ENCODE data around the gene C10orf71.

Gene C10orf71

DNA sequence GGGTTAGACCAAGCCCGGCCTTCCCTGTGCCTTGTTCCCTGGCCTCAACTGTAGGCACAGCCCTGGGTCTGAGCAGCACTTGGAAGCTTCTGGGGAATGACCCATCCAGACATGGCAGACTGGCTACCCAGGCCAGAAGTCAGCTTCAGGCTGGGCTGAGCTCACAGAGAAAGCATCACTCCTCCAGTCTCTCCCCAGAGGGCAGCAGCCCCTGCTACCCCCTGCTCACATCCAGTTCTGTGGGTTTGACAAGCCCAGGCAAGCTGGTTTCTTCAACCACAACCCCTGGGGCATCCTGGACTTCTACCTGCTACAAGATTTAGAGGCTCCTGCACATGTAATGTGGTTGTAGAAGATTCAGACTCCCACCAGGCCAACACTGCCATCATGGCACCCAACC, 9.0 kb downstream of the C10orf71 start:
- Histone ChIP-seq H3K36me3 (no peaks in the 10 kb centered on the region), H3K9me3 (no peaks in the 10 kb centered on the region), H3K27me3 (no peaks in the 10 kb centered on the region), H3K4me1 (peaks cover under 1% of the 10 kb centered on the region; the same call in 1 of the 2 replicates), H3K4me3 (ENCODE audit: low read depth, low read length) (no peak overlapping the region)
- TF ChIP-seq, protein P1, sequence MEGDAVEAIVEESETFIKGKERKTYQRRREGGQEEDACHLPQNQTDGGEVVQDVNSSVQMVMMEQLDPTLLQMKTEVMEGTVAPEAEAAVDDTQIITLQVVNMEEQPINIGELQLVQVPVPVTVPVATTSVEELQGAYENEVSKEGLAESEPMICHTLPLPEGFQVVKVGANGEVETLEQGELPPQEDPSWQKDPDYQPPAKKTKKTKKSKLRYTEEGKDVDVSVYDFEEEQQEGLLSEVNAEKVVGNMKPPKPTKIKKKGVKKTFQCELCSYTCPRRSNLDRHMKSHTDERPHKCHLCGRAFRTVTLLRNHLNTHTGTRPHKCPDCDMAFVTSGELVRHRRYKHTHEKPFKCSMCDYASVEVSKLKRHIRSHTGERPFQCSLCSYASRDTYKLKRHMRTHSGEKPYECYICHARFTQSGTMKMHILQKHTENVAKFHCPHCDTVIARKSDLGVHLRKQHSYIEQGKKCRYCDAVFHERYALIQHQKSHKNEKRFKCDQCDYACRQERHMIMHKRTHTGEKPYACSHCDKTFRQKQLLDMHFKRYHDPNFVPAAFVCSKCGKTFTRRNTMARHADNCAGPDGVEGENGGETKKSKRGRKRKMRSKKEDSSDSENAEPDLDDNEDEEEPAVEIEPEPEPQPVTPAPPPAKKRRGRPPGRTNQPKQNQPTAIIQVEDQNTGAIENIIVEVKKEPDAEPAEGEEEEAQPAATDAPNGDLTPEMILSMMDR (IDR thresholded peaks at IDR 0.05; ENCODE audit: low read depth, low read length): no peak
- no peak for DNase-seq

DNA sequence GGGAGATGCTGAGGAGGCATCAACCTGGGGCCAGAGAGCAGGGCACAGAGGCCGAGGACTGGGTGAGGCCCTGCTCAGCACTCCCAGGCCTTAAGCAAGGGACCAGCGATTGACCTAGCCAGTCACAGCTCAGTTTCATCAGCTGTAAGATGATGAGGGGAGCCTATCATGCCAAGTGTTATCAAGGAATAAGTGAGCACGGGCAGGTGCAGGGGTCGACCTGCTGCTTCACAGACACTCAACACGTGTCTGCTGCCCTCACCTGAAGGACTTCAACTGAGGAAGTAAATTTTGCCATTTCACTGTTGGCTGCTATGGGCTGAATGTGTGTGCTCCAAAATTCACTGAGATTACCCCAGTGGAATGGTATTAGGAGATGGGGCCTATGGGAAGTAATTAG, 9.9 kb downstream of the C10orf71 start:
- TF ChIP-seq, protein P1 (IDR thresholded peaks at IDR 0.05; ENCODE audit: low read depth, low read length): no peak
- no peak overlapping the region for H3K4me3 ChIP-seq (ENCODE audit: low read depth, low read length)
- no peaks in the 10 kb centered on the region for H3K36me3 ChIP-seq
- H3K4me1 ChIP-seq: peaks cover 3% of the 10 kb centered on the region; the same call in 1 of the 2 replicates
- H3K27me3 ChIP-seq: no peaks in the 10 kb centered on the region
- DNase-seq: no peak
- H3K9me3 ChIP-seq: no peaks in the 10 kb centered on the region

DNA sequence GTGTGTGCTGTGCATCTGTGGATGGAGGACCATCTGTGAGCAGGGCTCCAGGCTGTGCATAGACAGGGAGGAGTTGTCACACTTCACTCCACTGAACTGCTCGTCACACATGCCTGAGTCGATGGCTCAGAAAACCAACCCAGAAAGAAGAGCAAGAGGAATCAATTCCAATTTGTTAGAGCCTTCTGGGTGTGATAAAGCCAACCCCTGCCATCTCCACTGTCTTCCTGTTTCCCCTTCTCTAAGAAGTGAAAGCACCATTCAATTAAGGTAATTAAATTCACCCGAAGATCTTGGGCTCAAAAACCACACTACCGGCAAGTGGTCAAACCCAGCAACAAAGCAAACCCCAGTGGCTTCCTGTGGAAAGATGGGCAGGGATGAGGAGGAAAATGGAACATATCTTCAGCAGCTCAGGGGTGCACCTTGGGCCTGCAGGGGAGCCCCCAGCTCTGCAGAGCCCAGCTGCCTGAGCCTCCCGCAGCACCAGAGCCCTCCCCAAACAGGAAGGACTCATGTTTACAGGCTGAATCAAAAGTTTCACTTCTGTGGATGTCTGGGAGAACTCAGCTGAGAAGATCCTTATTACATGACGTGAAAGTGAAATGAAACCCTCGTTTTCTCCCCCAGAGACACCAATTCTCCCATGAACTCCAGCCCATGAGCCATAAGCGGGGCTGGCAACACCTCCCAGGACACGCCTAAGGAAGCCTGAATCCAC, 10.9 kb downstream of the C10orf71 start:
- H3K36me3 ChIP-seq: no peaks in the 10 kb centered on the region
- no peak overlapping the region for H3K4me3 ChIP-seq (ENCODE audit: low read depth, low read length)
- H3K27me3 ChIP-seq: no peaks in the 10 kb centered on the region
- TF ChIP-seq, protein P1 (IDR thresholded peaks at IDR 0.05; ENCODE audit: low read depth, low read length): no peak
- DNase-seq: no peak
- H3K4me1 ChIP-seq: peaks cover 3% of the 10 kb centered on the region; the same call in 1 of the 2 replicates
- no peaks in the 10 kb centered on the region for H3K9me3 ChIP-seq

DNA sequence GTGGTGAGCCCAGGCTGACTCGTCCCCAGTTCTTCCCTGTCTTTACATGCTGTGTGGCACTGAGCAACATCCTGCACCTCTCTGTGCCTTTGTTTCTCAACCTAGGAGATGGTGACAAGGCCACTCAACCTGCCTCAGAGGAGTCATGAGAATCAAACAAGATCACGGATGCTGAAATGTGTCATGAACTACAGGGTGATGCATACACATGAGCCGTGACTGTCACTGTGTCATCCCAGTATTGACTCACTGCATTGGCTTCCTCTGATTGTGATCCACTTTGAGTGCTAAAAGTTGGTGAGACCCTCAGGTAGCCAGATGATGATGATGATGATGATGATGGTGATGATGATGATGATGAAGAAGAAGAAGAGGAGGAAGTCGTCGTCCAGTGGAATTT, 11.5 kb downstream of the C10orf71 start:
- Histone ChIP-seq H3K4me1 (peaks cover 3% of the 10 kb centered on the region; the same call in 1 of the 2 replicates), H3K27me3 (no peaks in the 10 kb centered on the region), H3K4me3 (ENCODE audit: low read depth, low read length) (no peak overlapping the region), H3K9me3 (no peaks in the 10 kb centered on the region), H3K36me3 (no peaks in the 10 kb centered on the region)
- DNase-seq: no peak
- TF ChIP-seq, protein P1 (IDR thresholded peaks at IDR 0.05; ENCODE audit: low read depth, low read length): no peak

DNA sequence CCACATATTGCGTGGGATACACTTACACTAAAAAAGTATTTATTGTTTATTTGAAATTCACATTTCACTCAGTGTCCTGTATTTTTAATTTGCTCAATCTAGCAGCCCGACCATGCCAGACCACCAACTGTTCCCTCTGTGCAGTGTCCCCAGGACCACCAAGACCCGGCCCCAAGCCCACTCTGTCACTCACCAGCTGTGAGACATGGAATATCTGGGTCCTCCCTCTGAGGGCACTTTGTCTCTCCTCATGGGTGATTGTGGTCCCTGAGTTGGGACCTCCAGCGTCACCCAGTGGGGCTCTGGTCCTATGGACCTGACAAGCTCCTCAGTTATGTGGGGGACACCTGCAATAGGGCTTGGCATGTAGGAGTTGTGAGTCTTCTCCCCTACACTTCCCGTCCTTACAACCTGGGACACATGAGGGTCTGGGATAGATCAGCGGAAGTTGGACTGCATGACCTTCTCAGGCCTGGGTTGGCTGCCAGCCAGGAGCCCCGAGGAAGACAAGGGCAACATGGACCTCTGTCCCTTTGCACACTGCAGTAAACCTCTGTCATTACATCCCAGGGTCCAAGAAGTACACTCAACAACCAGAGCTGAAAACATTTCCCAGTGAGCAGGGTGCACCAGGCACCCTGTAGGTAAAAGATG, 12.1 kb downstream of the C10orf71 start:
- TF ChIP-seq, protein P1 (IDR thresholded peaks at IDR 0.05; ENCODE audit: low read depth, low read length): no peak
- peaks cover 3% of the 10 kb centered on the region; the same call in 1 of the 2 replicates for H3K4me1 ChIP-seq
- no peaks in the 10 kb centered on the region for H3K9me3 ChIP-seq
- DNase-seq: no peak
- H3K4me3 ChIP-seq (ENCODE audit: low read depth, low read length): no peak overlapping the region
- H3K36me3 ChIP-seq: no peaks in the 10 kb centered on the region
- no peaks in the 10 kb centered on the region for H3K27me3 ChIP-seq

All from BE2C (cell line).